NCI-H2029 treated with DMSO at 0.1 percent for 48 hours (cell line): ENCODE data around the gene CTPS1.

Source experiments
- DNase-seq: peaks from one replicate; lab custom pipeline; 2025; lab: John Stamatoyannopoulos, UW

CTPS1 gene

DNA sequence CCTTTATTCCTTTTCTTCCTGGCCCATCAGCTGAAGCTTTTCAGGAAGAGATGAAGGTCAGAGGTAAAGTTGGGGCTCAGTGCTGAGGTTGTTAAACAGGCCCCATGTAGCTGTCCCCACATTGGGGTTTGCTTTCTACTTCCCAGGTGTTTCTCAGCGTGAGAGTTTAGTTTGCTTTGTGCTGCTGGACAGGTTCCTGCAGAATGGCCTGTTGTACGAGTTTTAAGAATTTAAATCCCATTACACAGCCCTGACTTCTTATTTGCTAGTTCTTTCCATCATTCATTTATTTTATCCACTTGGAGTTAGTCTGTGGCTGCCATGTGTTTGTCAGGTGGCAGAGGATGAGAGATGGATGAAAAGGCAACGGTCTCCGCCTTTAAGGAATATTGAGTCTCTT lies 19.2 kb downstream of the CTPS1 start:
- DNase-seq = no peak

DNA sequence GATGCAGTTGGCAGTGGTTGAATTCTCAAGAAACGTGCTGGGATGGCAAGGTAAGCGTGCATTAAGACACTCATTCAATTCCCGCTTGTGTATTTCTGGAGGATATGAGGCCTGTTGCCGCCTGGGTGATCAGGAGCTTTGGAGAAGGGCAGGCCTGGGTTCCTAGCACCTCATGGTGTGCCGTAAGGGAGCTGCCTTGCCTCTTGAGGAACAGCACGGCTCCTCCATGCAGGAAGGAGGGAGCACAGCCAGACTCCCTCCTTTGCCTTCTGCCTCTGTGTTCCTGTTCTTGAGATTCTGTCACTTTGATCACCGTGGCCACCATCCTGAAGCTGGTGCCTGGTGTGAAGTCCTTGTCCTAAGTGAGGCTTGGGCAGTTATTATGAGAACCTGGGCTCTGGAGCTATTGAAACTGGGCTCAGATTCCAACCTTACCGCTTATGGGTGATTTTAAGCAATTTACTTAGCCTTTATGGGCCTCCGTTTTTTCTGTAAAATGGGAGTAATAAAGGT lies 23.7 kb downstream of the CTPS1 start:
- DNase-seq = no peak

DNA sequence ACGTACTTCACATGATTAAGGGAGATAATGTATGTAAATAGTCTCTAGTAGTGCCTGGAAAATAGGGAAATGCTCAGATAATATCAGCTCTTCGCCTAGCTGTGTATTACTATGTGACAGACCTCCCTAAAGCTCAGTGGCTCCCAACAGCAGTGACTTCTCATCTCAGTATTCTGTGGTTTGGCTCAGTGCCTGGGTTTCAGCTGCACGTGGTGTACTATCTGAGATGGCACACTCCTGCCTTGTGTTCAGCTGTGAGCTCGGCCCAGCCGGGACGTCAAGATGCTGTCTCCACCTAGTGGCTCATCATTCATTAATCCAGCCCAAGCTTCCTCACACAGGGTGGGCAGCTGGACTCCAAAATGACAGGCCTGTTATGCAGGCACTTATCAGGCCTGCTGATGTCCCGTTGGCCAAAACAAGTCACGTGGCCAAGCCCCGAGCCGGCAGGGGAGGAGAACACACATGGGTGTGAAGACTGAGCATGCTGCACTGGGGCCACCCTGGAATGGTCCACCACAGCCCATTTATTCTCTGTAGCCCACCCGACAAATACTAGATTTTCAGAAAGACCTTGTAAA lies 24.2 kb downstream of the CTPS1 start:
- peak; percentile 100 for DNase-seq

DNA sequence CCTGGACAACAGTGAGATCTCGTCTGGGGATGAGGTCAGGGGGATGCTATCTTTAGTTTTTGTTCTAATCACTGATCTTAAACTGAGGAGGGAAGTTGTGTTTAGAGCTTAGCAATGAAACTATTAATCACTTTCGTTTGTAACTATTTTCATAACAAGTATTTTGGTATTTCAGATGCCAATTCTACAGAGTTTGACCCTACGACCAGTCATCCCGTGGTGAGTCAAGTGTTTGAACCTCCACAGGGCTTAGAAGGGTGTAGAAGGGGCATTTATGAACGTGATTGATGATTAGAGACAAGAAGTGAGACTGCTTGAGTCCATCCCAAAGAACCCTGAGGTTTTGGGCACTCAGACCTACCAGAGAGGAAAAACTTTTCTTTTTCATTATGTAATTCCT lies 26.4 kb downstream of the CTPS1 start:
- DNase-seq = no peak

DNA sequence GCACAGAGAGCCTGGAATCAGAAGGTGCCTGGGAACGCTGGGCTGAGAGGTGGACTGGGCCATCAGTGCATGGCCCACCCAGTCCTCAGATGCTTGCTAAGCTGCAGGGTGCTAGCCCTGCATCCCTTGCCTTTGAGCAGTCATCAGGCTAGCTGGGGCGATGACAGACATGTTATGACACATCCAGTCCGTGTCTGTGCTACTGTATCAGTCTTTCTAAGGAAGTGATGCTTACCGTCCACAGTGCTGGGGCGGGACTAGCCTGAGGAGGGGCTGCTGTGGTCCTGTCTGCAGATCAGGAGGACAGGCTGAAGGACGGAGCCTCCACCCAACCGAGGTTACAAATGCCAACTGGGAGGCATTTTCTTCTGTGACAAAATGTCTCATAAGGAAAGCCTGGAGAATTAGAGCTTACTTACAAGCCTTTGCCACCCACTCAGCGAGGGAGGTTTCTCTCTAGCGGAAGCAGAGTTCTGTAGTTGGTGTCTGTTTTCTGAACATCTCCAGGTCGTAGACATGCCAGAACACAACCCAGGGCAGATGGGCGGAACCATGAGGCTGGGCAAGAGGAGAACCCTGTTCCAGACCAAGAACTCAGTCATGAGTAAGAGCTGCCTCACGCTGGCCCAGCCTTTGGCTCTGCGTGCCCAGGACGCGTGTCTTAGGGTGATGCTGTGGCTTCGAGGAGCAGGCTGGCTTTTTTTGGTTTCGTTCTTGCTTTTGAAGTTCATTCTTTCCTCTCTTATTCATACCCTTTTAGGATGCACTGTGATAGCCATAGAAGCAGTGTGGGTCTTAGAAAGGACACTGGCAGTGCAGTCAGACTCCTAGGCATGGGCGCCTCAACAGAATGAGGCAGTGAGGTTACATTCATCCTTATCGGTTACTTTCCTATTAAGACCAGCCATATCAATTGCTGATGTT lies 27.7 kb downstream of the CTPS1 start:
- no peak for DNase-seq

DNA sequence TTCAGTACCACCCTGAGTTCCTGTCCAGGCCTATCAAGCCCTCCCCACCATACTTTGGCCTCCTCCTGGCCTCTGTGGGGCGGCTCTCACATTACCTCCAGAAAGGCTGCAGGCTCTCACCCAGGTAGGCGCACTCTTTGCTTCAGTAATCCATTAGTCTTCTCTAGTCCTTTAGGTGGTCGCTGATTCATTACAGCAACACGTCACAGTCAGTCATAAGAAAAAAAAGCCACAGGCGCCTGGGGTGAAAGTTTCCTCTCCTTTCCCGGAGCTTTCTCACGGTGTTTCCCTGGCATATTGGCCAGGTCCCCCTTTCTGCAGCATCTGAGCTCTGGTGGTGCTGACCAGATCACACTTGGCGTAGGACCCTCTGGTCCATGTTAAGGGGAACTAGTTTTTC lies 30.0 kb downstream of the CTPS1 start:
- no peak for DNase-seq

DNA sequence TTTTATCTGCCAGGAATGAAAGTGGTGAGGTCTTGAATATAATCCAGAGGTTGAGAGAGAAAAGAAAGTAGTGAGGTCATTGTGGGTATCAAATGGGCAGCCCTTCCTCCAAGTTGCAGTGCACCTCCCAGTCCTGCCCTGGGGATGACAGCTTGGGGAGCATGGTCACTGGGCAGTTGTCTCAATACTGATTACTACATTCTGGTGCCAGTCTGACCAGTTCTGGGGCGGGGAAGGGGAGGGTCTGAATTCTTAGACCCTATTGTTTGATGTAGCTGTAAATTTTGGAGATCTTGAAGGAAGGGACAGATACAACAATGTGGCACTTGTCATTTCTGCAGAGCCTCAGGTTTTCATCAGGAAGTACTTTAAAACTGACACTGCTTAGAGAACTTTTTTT lies 30.8 kb downstream of the CTPS1 start:
- DNase-seq = no peak

DNA sequence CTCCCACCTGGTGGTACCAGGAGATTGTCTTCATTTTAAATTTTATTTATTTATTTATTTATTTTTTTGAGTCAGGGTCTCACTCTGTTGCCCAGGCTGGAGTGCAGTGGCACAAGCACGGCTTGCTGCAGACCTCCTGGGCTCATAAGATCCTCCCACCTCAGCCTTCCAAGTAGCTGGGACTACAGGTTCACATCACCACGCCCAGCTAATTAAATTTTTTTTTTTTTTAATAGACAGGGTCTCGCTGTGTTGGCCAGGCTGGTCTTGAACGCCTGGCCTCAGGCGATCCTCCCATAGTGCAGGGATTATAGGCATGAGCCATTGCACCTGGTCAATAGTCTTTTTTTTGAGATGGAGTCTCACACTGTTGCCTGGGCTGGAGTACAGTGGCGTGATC lies 33.5 kb downstream of the CTPS1 start:
- no peak for DNase-seq

DNA sequence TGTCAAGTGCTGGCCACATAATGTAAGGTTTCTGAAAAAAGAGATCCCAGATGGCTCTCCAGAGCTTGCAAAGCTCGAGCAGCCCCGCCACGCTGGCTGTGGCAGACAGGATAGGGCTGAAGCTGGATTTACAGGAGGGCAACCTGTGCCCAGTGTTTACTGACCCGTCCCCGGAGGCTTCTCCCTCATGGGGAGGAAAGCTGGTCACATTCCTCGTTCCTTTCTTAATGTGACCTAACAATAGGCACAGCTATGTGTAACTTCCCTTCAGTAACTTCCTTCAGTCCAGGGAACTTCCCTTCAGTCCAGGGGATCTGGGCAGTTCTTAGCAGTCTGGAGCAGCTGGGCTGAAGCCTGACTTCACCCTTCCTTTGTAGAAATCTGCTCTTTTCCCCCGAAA lies 34.3 kb downstream of the CTPS1 start:
- DNase-seq = no peak

DNA sequence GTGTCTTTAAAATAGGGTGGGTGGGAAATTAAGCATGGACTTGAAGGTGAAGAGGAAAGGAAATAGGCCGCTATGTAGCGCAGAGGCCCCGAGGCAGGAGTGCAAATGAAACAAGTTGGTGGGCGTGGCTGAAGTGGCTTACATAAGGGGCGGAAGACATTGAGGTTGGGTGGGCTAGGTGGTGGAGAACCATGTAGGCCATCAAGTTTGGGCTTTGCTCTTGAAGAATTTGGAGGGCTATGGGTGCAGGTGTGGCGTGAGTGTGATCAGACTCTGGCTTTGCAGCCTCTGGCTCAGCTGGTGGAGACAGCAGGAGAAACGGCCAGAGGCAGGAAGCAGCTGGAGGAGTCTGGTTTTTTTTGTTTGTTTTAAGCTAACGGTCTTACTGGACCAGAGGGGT lies 35.4 kb downstream of the CTPS1 start:
- no peak for DNase-seq

DNA sequence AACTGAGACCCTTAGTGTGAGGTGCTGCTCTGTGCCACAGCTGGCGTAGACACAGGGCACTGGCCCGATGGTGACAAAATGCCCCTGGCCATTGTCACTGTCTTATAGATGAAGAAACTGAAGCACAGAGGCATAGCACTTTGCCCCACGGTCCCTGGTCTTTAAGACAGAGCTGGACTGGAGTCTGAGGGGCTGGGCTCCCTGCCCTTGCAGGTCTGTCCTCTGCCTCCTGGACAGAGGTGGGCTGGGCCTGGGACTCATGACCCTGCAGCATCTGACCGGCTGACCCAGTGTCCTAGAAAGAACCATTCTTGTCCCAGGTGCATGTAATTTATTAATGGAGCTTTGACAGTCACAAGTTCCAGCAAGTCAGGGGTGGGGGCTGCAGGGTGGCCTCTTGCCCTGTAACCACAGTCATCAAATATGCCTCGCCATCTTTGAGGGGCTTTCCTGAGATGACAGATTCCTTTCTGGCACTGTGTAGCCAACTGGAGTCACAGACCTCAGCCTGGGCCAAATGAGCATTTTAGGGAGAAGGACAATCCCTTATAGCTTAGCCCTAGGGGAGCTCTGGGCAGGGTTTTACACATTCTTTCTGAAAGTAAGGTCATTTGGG lies 35.9 kb downstream of the CTPS1 start:
- no peak for DNase-seq

DNA sequence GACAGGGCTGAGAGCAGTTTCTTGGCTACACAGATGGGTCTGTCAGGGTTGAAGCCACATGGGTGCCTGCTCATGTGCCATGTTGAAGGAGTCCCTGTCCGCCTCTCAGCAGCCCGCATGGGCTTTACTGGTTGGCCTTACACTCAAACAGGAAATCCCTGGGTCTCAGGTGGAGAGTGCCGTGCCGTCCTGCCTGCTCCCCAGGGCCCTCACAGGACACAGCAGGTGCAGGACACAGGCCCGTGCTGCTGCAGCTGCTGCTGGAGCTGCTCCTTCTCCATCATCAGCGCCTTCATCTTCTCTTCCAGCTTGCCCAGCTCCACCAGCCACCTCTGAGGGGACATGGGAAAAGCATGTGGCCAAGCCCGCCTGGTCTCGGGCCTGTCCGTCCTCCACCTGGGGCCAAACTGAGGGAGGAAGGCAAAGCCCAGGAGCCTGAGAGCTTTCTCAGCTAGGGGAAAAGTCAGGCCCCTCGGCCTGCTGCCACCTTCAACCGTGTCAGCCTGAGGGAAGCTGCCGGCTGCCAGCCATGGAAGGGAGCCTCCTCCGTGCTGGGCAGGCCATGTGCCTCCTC lies 36.5 kb downstream of the CTPS1 start:
- DNase-seq = no peak

DNA sequence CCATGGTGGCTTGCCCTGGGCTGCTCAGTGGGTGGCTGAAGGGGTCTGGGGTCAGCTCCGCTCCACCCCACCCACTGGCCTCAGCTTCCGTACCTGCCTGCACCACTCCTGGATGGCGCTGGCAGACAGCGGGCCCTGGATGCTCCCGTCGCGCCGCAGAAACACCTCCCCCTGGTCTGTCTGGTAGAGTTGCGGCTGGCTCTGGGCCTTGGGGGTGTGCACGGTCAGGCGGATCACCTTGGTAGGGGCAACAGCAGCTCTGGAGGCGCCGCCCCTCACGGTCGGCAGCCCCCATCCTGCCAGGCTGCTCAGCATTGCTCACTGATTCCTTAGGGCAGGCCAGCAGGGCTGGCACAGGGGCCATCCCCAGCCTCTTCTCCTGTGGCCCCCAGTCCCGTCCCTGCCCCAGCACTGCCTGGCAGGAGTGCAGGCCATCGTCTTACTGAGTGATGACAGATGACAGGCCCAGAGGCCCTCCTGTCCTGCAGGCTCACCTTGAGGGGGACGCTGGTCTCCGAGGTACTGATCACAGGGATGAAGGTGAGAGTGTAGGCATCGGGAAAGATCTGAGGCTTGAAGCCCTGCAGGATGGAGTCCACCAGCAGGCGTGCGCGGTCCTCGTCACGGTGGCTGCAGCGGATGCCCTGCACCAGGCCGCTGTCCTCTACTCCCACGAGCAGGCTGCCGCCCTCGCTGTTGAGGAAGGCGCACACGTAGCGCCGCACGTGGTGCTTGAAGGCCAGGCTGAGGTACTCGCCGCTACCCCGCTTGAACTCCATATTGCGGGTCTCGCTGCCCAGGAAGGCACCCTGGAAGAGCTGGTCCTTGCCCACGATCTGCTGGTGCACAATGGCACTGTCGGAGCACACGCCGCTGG lies 37.9 kb downstream of the CTPS1 start:
- DNase-seq = no peak

DNA sequence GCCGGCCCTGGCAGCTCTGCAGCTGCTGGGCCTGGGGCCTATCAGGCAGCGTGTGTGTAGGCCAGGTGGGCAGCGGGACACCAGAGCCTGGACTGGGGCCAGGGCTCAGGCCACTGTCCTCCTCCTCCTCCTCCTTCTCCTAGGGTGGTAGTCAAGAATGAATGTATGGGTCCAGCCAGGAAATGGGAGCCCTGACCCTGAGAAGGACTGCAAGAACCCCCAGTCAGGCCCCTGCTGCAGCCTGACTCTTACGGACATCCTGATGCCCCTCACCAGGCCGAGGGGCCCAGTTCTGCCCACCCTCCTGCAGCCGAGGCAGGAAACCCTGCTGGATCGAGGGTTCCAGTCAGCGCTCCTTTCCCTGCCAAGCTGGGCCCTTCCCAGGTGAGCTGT lies 38.5 kb downstream of the CTPS1 start:
- no peak for DNase-seq

DNA sequence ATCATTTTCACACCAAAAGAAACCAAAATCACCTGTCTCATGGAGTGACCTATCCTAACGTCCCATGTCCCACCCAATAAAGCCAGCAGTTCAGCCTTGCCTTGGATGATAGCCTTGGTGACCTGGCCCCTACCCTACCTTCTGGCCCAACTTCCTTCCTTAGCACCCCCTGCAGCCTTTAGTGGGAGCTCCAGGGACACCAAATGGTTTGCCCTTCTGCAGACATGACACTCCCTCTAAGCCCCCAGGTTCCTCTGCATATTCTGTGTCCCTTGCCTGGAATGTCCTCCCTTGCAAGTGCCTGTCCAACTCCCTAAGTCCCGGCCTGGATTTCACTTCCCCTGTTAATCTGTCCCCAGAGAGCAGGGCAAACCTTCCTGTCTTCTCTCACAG lies 39.9 kb downstream of the CTPS1 start:
- DNase-seq = no peak

DNA sequence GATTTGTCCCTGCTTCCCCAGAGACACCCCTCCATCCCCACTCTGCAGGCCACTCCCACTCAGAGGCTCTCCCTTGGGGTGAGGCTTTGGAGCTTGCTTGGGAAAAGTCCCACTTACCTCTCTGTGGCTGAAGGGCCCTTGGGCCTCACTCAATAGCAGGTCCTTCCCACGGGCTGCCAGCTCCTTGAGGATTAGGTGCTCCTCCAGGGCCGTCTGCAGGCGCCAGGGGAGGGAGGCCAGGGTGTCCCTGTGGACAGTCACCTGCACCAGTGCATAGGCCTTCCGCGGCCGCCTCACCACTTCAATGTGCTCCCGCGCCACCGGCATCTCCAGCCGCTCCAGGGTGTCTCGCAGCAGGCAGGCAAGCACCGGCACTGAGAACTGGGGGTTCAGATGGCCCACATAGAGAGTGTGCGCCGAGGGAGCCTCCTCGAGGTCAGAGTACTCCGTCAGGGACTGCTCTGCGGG lies 40.6 kb downstream of the CTPS1 start:
- DNase-seq = no peak

DNA sequence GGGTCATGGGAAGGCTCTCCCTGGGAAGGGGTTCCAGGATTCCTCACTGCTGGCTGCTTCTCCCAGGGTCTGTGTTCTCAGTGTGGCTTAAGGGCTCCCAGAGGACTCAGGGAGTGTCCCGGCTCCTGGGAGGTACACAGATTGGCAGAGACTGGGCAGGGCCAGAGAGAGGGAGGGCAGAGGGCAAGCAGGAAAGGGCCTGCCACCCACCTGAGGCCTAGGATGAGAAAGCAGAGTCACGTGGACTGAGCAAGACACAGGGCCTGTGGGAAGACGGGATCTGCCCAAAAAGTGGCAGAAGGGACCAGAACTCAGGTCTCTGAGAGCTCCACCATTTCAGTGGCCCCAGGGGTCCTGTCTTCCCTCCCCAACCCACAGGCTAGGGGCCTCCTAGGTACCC lies 41.2 kb downstream of the CTPS1 start:
- DNase-seq = no peak

DNA sequence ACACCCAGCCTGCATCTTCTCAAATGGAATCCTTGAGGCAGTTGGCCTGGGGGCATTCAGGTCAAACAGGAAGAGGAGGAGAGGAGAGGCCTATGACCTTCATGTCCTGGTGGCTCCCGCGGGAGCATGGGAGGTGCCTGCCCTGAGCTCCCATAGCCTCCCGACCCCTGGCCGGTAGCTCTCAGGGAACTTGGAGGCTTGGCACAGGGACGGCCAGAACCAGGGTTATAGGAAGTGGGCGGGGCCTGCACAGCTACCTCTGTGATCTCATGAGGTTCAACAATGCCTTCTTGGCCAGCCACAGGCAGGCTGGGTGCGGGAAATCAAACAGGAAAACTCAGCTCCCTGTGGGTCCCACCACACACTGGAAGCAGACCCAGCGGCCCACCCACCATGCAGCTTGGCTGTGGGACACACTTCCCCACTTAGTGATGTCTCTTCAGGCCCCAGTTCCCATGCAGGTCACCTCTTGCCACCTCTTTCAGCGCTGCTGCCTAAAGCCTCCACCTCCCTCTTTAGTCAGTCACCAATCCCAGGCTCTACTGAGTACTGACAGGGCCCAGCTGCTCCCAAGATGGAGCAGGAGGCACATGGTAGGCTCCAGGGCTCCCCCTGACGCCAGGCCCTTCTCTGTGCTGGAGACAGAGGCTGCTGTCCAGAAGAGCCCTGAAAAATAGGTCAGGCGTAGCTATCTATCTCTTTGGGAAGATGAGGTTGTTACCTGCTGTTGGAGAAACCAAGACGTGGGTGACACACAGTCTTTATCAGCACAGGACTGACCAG lies 42.2 kb downstream of the CTPS1 start, which contains the start of gene SLFNL1:
Gene SLFNL1, minus strand, starts transcription at position 200 of the 783 bp plus-strand sequence. CDS start 1,065 bp downstream, outside the sequence.
- peak; percentile 97 for DNase-seq

DNA sequence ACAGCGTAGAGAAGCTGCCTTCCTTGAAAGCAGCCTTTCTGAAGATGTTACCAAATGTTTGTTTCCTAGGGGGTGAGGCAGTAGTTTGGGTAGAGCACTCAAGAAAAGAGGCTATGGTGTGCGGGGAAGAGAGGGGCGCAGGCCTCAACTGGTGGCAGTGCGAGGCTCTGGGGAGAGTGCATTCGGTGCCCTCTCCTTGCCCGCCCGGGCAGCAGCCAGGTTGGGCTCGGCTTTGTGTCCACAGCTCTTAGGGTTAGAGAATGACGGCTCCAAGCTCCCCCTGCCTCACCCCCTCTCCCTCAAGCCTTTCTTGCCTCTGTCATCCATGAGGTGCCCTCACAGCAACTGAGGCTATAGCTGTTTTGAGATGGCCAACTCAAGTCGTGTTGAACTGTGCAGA lies 42.9 kb downstream of the CTPS1 start:
- DNase-seq = no peak

DNA sequence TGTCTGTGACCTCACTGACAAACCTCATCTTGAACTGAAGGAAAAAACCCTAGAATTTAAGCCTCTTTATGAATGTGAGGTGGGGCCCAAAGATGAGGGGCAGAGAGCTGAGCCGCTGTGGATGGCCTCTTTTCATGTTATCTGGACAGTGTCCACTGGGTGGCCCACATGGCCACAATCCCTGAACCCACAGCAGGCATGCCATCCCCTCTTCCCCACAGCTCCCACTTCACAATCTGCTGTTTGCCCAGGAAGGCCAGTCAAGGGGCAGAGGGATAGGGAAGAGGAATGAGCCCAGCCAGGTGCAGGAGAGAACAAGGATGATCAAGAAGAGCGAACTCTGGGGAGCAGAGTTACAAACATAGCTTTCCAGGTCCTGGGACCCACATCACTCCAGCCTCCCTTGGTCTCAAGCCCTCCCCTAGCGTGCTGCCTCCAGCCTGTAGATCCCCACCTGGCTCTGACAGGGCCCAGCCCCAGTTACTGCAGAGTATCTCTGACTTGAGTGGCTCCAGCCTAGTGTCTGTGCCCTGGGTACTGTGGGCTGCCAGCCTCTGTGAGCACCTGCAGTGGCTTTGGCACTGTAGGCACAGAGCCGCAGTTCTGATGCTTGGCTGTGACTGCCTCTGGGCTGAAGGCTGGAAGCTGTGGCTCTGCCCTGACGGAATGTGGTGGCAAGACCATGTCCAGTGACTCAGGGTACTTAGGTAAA lies 43.9 kb downstream of the CTPS1 start:
- peak; percentile 79 for DNase-seq
